SK-N-SH (cell line): ENCODE results near the gene CDC37. TPM values are rescaled to one million over a fixed set of nuclear protein-coding genes. Genes with fewer than 3 reads are reported as not detected.

Source experiments
- CTCF ChIA-PET: fragments of 300-600, 350-600 bp; formaldehyde crosslinking; extraction: SDS; loops from one replicate; lab custom pipeline; 2021; lab: Yijun Ruan, JAX
- POLR2A ChIA-PET: fragments of 350-600 bp; sonication (Branson Sonifier 250); formaldehyde crosslinking; extraction: SDS; loops from one replicate; lab custom pipeline; 2020; ENCODE audit warnings: antibody characterized with exemption, inconsistent platforms; lab: Yijun Ruan, JAX
- DNase-seq: peaks from one replicate; pipeline ENCODE4 v3.0.0; 2012
- H2AFZ ChIP-seq: fragments of 200-600 bp; sonication (generic); 2 replicates; pipeline ENCODE4 v1.8.1; 2016; ENCODE audit warnings: antibody characterized with exemption, mild to moderate bottlenecking, low read depth
- H3F3A ChIP-seq: fragments of 200-600 bp; sonication (generic); replicated peaks from 2 replicates; pipeline ENCODE3; 2016; ENCODE audit warnings: antibody characterized with exemption, mild to moderate bottlenecking; ENCODE audit not compliant: insufficient read depth
- H3K27ac ChIP-seq, 2 experiments: fragments of 200-500 bp in 1 of 2; fragments of 200-600 bp in 1 of 2; sonication (Bioruptor generic) in 1 of 2; sonication (generic), shearing (Covaris generic) in 1 of 2; 2 replicates each; pipeline versions ENCODE4 v1.5.1 to v1.6.1; 2014 to 2016; ENCODE audit warnings: low read depth in 2 of 2, inconsistent platforms in 1 of 2, low read length in 1 of 2, mild to moderate bottlenecking in 1 of 2, mixed read lengths in 1 of 2
- H3K27me3 ChIP-seq: fragments of 200-600 bp; sonication (generic), shearing (Covaris generic); 2 replicates; pipeline ENCODE4 v1.6.1; 2016; ENCODE audit warnings: mixed run types; ENCODE audit not compliant: insufficient read depth
- H3K36me3 ChIP-seq, 2 experiments: fragments of 200-500 bp in 1 of 2; fragments of 200-600 bp in 1 of 2; sonication (Bioruptor generic) in 1 of 2; sonication (generic) in 1 of 2; replicated peaks in 1 of 2; 2 replicates each; pipeline versions ENCODE3 to v1.5.1; 2014 to 2016; ENCODE audit warnings: low read length in 1 of 2, mild to moderate bottlenecking in 1 of 2; ENCODE audit not compliant: insufficient read depth in 2 of 2, control insufficient read depth in 1 of 2
- H3K4me1 ChIP-seq, 2 experiments: fragments of 200-500 bp in 1 of 2; fragments of 200-600 bp in 1 of 2; sonication (Bioruptor generic) in 1 of 2; sonication (generic), shearing (Covaris generic) in 1 of 2; 2 replicates each; pipeline versions ENCODE4 v1.5.1 to v1.6.1; 2014 to 2016; ENCODE audit warnings: low read depth in 1 of 2, low read length in 1 of 2, mixed run types in 1 of 2; ENCODE audit not compliant: insufficient read depth in 2 of 2, control insufficient read depth in 1 of 2
- H3K4me2 ChIP-seq: fragments of 200-600 bp; sonication (generic), shearing (Covaris generic); 2 replicates; pipeline ENCODE4 v1.6.1; 2017; ENCODE audit warnings: mixed run types
- H3K4me3 ChIP-seq, 2 experiments: fragments of 200-500 bp in 1 of 2; fragments of 200-600 bp in 1 of 2; sonication (Bioruptor generic) in 1 of 2; sonication (generic), shearing (Covaris generic) in 1 of 2; 2 replicates each; pipeline versions ENCODE4 v1.5.1 to v1.8.1; 2014 to 2016; ENCODE audit warnings: low read depth in 2 of 2, inconsistent platforms in 1 of 2, low read length in 1 of 2, mild to moderate bottlenecking in 1 of 2, mixed read lengths in 1 of 2, moderate library complexity in 1 of 2
- H3K79me2 ChIP-seq: fragments of 200-600 bp; sonication (generic); 2 replicates; pipeline ENCODE4 v1.8.1; 2017; ENCODE audit warnings: mild to moderate bottlenecking; ENCODE audit not compliant: insufficient read depth
- H3K9ac ChIP-seq: fragments of 200-600 bp; sonication (generic); 2 replicates; pipeline ENCODE4 v1.6.1; 2017; ENCODE audit warnings: mixed run types
- H3K9me2 ChIP-seq: fragments of 200-600 bp; sonication (generic); 2 replicates; pipeline ENCODE4 v1.6.1; 2017; ENCODE audit warnings: mixed run types
- H3K9me3 ChIP-seq: fragments of 200-600 bp; sonication (generic); 2 replicates; pipeline ENCODE4 v1.6.1; 2017; ENCODE audit warnings: mixed run types, mild to moderate bottlenecking, moderate library complexity
- H4K20me1 ChIP-seq: fragments of 200-600 bp; sonication (generic); 2 replicates; pipeline ENCODE4 v1.6.1; 2017; ENCODE audit warnings: mild to moderate bottlenecking, mixed run types; ENCODE audit not compliant: insufficient read depth
- CHD2 ChIP-seq: fragments of 150-350 bp; IDR thresholded peaks from 2 replicates; pipeline ENCODE4 v1.6.1; 2018; ENCODE audit warnings: low read length; ENCODE audit not compliant: partially characterized antibody
- ELF1 ChIP-seq: IDR thresholded peaks from 2 replicates; pipeline ENCODE4 v1.4.0; 2012
- EZH2phosphoT487 ChIP-seq: fragments of 200-600 bp; sonication (generic); IDR thresholded peaks from 2 replicates; pipeline ENCODE4 v1.6.1; 2017; ENCODE audit warnings: low read depth, mixed run types, mild to moderate bottlenecking, antibody characterized with exemption, moderate library complexity, borderline replicate concordance
- FOXJ3 ChIP-seq: sonication (generic); formaldehyde crosslinking; IDR thresholded peaks from 2 replicates; pipeline ENCODE4 v1.5.1; 2020; ENCODE audit warnings: mild to moderate bottlenecking, missing genetic modification reagents
- GABPA ChIP-seq: IDR thresholded peaks from 2 replicates; pipeline ENCODE4 v1.4.0; 2012; ENCODE audit warnings: low read depth, mild to moderate bottlenecking
- MXI1 ChIP-seq: IDR thresholded peaks from 2 replicates; pipeline ENCODE4 v1.6.1; 2012; ENCODE audit warnings: mild to moderate bottlenecking, low read depth, low read length, improper control_type of control experiment
- NFIC ChIP-seq: IDR thresholded peaks from 2 replicates; pipeline ENCODE4 v1.4.0; 2012; ENCODE audit warnings: borderline replicate concordance
- POLR2AphosphoS5 ChIP-seq: IDR thresholded peaks from 2 replicates; pipeline ENCODE4 v1.6.1; 2012; ENCODE audit warnings: low read depth, low read length
- SIN3A ChIP-seq: IDR thresholded peaks from 2 replicates; pipeline ENCODE4 v1.6.1; 2012; ENCODE audit warnings: low read depth, mild to moderate bottlenecking, low read length, moderate library complexity, borderline replicate concordance
- SMC3 ChIP-seq: IDR thresholded peaks from 2 replicates; pipeline ENCODE4 v1.6.1; 2012; ENCODE audit warnings: low read depth, low read length, improper control_type of control experiment
- TAF1 ChIP-seq: IDR thresholded peaks from 2 replicates; pipeline ENCODE4 v1.6.1; 2012; ENCODE audit warnings: low read depth, mild to moderate bottlenecking, low read length, moderate library complexity, borderline replicate concordance
- TCF12 ChIP-seq: IDR thresholded peaks from 2 replicates; pipeline ENCODE4 v1.4.0; 2012
- YY1 ChIP-seq: IDR thresholded peaks from 2 replicates; pipeline ENCODE4 v1.4.0; 2012; ENCODE audit warnings: low read depth, mild to moderate bottlenecking
- WGBS: methylation state at CpG from one replicate; pipeline ENCODE4 v1.1.6; 2017; ENCODE audit warnings: low lambda C conversion rate; 5-methylcytosine and 5-hydroxymethylcytosine counted together
- polyA plus RNA-seq, 3 experiments: library from polyadenylated mRNA; depleted of rRNA; stranded (reverse); fragments of >200 nt; gene quantifications; 2 replicates each; pipeline ENCODE4 v1.2.3, GENCODE V29; 2012
- TF ChIP-seq, protein P1 (sequence below): IDR thresholded peaks from 2 replicates; pipeline ENCODE4 v1.4.0; 2012; ENCODE audit warnings: low read depth
- TF ChIP-seq, protein P2 (sequence below): fragments of 150-350 bp; IDR thresholded peaks from 2 replicates; pipeline ENCODE4 v1.6.1; 2016; ENCODE audit warnings: mild to moderate bottlenecking, low read depth, low read length

CDC37 gene
- 1,026 and 1,054 TPM in 2 replicates for polyA plus RNA-seq (2012; rRNA removed)
- 593 and 675 TPM in 2 replicates for polyA plus RNA-seq (2012; cell fraction: cytosol; rRNA removed)
- polyA plus RNA-seq (2012; cell fraction: nucleus; rRNA removed) = 2,817 and 3,252 TPM in 2 replicates

DNA sequence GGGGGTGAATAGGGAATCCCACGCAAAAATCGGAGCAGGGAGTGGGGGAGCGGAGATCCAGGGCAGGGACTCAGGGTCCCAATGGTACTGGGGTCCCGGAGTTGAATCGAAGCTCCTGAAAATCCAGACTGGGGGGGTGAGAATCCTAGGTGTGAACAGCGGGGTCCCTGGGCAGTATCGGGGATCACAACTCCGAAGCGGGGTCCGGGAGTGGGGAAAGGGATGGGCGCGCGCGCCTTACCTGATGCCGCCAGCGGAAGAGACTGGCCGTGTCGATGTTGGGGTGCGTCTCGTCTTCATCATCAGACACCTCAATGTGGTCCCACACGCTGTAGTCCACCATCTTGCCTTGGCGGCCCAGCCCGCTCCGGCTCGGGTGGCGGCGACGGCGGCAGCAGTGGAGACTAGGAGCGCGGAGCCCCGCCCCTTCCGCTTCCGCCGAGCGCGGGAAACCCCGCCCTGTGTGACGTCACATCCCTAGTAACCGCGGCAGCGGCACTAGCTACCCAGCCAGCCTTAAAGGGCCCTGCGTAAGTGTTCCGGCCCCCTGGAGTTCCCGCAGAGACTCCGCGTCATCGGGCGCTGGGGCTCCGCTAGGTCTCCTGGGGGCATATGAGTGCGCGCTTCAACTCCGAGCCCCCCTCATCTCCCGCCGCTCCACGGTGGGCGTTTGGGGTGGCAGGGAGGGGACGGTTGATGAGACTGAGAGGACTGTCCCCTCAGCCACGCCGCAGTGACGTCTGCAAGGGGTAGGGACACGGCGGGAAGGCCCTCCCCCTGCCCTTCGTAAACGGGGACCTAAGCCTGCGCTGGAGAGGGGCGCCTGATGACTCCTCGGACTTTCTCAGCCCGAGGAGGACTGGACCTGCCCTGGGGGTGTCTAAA lies at the start of gene CDC37:
Gene CDC37 (minus strand): TSS at position 406 of the 885 bp plus-strand sequence. CDS start 63 bp downstream, at position 343.
- ChIA-PET CTCF (interaction anchor here (0.6 to 14.8 kb wide), 25 partner anchors 9 to 658 kb away, joined by 3 to 313 read pairs (median 4); partner anchors contain the start of genes ICAM1, ICAM5, PDE4A and QTRT1), POLR2A (interaction anchor here (1.0 kb wide), 1 partner anchor 70 kb away, joined by 3 read pairs; no protein-coding TSS in a partner anchor)
- peak within 1 kb of the TSS; percentile 94 for H3K9ac ChIP-seq
- H4K20me1 ChIP-seq = peaks cover 35% of the 10 kb centered on the region
- under 1% methylated on average over 19 of the region's 69 CpGs for WGBS
- H3K4me3 ChIP-seq = peak within 1 kb of the TSS; percentile 89 to 98
- TF ChIP-seq TAF1 (peak; percentile 94), SIN3A (peak; percentile 89), YY1 (peak; percentile 84), SMC3 (no peak), FOXJ3 (CRISPR knock-in tag) (no peak), MXI1 (peak; percentile 83), ELF1 (peak; percentile 64), POLR2AphosphoS5 (peak; percentile 96), CHD2 (peak; percentile 34), EZH2phosphoT487 (no peak), TCF12 (no peak), GABPA (peak; percentile 94), NFIC (no peak)
- TF ChIP-seq, protein P1, sequence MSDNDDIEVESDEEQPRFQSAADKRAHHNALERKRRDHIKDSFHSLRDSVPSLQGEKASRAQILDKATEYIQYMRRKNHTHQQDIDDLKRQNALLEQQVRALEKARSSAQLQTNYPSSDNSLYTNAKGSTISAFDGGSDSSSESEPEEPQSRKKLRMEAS = peak; percentile 60; the same call in 1 of the 2 replicates
- TF ChIP-seq, protein P2, sequence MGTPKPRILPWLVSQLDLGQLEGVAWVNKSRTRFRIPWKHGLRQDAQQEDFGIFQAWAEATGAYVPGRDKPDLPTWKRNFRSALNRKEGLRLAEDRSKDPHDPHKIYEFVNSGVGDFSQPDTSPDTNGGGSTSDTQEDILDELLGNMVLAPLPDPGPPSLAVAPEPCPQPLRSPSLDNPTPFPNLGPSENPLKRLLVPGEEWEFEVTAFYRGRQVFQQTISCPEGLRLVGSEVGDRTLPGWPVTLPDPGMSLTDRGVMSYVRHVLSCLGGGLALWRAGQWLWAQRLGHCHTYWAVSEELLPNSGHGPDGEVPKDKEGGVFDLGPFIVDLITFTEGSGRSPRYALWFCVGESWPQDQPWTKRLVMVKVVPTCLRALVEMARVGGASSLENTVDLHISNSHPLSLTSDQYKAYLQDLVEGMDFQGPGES = no peak
- peak within 1 kb of the TSS; percentile 96 for H3K4me2 ChIP-seq
- H3K27ac ChIP-seq = peak within 1 kb of the TSS; percentile 75 to 80
- peaks cover 50% of the 10 kb centered on the region for H3K79me2 ChIP-seq
- no peaks in the 10 kb centered on the region for H3K9me2 ChIP-seq
- no peaks in the 10 kb centered on the region for H3K27me3 ChIP-seq
- peak; percentile 98 for DNase-seq
- H3K4me1 ChIP-seq = peaks cover 9 to 15% of the 10 kb centered on the region in 2 experiments; a peak in 3 of 4 replicates
- peak within 1 kb of the TSS; percentile 94 for H2AFZ ChIP-seq
- peaks cover 7 to 15% of the 10 kb centered on the region in 2 experiments for H3K36me3 ChIP-seq
- no peaks in the 10 kb centered on the region for H3K9me3 ChIP-seq
- no peaks in the 10 kb centered on the region for H3F3A ChIP-seq
